RPMI8226 (cell line): Measurements from ENCODE around the gene SARNP.
"Not testable (repeated sequence)": the region's sequence is repeated elsewhere in the genome, so short reads cannot be mapped to it uniquely, and the experiment has no call there.

Experiments used
- DNase-seq: peaks from one replicate; pipeline ENCODE4 v3.0.0-alpha.2; 2015

SARNP gene

GRCh38 chr12:55789171-55789570, 28.4 kb downstream of the SARNP start:
- no peak for DNase-seq

DNA sequence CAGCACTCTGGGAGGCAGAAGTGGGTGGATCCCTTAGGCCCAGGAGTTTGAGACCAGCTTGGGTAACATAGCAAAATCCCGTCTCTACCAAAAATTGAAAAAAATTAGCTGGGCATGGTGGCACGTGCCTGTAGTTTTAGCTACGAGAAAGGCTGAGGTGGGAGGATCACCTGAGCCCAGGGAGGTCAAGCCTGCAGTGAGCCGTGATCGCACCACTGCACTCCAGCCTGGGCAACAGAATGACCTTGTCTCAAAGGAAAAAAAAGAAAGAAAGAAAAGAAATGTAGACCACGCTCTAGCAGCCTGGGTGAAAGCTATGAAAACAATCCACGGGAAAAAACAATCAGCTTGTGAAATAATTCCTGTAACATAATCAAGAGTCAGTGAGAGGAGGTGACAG, 29.0 kb downstream of the SARNP start:
- no peak for DNase-seq

DNA sequence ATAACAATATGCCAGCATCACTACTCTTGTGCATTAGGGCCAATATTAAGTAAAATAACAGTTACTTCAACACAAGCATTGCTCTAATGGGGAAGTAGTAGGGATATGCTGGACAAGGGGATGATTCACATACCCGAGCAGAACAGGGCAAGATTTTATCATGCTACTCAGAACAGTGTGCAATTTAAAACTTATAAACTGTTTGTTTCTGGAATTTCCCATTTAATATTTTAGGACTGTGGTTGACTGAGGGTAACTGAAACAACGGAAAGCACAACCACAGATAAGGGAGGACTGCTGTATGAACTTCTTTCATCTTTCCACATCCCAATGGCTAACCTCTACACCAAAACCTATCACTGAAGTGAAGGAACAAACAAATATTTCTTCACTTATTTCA, 36.8 kb downstream of the SARNP start:
- DNase-seq, result no peak

DNA sequence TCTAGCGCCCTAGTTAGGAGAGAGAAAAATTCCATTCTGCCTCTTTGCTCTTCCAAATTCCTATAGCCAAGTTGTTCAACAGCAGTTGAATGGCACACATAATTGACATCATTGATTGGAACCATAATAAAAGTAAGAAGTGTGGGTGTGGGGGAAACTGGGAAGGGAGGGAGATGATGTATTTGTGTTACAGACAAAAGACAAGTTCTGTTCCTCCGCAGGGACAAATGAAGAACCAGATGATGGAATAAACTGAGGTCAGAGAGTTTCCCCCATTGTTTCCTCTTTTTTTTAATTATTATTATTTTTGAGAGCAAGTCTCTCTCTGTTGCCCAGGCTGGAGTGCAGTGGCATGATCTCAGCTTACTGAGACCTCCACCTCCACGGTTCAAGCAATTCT, 39.7 kb downstream of the SARNP start:
- no peak for DNase-seq

DNA sequence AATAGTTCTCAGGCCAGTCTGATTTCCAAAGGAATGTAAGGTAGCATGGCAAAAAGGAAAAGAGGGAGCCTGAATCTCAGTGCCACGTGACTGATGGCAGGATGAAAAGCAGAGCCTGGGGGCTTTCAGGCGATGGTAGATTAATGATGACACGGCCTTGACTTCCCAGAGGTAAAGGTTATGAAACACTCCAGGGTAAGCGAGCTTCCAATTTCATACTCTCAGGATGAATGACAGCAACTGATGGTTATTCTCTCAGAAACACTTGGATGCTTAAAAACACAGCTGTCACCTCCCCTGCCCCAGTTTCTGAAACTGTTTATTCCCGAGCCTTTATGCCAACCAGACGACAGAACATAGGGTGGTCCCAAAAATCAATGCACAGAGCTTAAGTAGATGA, 45.8 kb downstream of the SARNP start:
- DNase-seq, result no peak

GRCh38 chr12:55767156-55767555, 50.4 kb downstream of the SARNP start:
- DNase-seq, result no peak

- no peak for DNase-seq
These were observed 51.7 kb downstream of the SARNP start for GRCh38 chr12:55765736-55766290.

- no peak for DNase-seq
These were observed 54.9 kb downstream of the SARNP start for GRCh38 chr12:55762646-55763045.

DNA sequence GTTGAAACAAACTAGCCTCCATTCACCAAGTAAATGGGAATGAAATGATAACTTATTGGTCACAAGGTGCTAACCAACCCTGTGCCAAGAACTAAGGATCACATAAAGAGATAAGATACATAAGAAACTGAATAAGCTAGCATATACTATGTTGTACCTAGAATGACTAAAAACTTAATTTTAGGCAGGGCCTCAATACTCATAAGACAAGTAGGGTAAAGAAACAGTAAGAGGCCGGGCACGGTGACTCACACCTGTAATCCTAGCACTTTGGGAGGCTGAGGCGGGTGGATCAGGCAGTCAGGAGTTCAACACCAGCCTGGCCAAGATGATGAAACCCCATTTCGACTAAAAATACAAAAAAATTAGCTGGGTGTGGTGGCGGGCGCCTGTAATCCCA, 56.9 kb downstream of the SARNP start:
- no peak for DNase-seq

- DNase-seq, result not testable (repeated sequence)
These were observed 58.9 kb downstream of the SARNP start for GRCh38 chr12:55758575-55758974.

GRCh38 chr12:55757701-55758100, 59.8 kb downstream of the SARNP start:
- DNase-seq, result no peak

DNA sequence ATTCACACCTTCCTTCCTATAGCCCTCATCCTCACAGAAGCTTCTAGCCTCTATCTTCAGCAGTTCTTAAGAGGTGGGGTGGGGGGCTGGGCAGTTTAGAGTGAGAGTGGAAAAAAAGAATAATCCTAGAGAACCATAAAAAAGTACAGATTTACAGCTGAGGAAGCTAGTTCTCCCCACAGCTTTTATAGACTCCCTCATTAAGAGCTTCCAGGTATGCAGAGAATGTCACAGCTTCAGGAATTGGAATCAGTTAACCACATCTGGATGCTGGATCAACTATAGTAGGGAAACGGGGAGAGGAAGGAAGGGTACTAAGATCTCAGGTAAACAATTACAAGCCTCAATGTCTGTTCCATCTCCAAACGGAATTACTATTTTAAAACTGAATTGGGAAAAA, 62.3 kb downstream of the SARNP start:
- DNase-seq, result no peak

DNA sequence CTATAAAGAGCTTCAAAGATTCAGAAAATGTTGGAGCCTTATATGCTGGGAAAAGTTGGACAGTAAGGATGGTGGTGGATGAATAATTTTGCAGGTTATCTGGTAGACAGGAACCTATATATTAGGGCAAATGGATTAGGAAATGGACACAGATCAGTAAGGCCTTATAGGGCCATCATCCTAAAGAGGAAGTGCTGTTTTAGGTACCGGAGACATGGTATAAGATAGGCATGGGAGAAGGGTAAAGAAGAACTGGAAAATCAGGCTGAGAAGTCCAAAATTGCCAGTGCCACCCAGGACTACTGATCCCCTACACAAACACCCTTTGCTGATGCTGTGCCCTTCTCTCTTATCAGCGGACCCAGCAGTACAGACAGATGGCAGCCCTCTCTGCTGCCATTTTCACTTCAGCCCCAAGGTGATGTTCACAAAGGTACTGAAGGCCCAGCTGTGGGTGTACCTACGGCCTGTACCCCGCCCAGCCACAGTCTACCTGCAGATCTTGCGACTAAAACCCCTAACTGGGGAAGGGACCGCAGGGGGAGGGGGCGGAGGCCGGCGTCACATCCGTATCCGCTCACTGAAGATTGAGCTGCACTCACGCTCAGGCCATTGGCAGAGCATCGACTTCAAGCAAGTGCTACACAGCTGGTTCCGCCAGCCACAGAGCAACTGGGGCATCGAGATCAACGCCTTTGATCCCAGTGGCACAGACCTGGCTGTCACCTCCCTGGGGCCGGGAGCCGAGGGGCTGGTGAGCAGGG, 69.1 kb downstream of the SARNP start:
- no peak for DNase-seq

GRCh38 chr12:55746913-55747231, 70.7 kb downstream of the SARNP start:
- no peak for DNase-seq

- DNase-seq, result no peak
These were observed 71.2 kb downstream of the SARNP start for GRCh38 chr12:55746174-55746912.

GRCh38 chr12:55745361-55746173, 72.0 kb downstream of the SARNP start:
- no peak for DNase-seq

- DNase-seq, result no peak
These were observed 73.0 kb downstream of the SARNP start for GRCh38 chr12:55744340-55745030.

DNA sequence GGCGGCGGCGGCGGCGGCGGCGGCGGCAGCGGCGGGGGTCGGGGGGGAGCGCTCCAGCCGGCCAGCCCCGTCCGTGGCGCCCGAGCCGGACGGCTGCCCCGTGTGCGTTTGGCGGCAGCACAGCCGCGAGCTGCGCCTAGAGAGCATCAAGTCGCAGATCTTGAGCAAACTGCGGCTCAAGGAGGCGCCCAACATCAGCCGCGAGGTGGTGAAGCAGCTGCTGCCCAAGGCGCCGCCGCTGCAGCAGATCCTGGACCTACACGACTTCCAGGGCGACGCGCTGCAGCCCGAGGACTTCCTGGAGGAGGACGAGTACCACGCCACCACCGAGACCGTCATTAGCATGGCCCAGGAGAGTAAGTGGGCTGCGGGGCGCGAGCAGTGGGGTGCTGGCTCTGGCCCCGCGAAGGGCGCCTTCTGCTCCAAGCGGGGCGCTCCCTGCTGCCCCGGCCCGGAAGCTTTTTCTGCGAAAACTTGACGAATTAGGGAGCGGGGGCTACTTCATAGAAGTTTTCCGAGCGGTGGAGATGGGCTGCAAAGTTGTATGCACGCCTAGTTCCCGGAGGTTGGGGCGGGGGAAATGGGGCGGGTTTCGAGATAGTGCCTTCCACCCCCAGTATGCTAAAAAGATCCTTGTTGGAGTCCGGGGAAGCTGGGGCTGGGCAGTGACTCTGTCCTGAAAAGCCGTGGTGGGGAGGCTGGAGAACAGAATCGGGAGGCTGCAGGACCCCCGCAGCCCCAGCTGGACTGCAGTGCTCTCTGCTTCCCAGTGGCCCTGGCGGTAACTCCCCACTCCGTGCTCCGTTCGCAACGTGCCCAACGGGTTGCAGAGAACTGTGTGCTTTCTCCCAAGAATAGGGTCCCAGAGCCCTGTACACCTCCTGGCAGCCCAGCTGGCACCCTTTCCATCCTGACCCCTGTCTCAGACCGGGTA, 73.9 kb downstream of the SARNP start:
- peak; percentile 80 for DNase-seq

- peak; percentile 86 for DNase-seq
These were observed 74.7 kb downstream of the SARNP start, which contains the start of gene GDF11 for GRCh38 chr12:55742719-55743405. Gene GDF11, plus strand, starts transcription at chr12:55743122. Its CDS starts 195 bp downstream, at chr12:55743317.

DNA sequence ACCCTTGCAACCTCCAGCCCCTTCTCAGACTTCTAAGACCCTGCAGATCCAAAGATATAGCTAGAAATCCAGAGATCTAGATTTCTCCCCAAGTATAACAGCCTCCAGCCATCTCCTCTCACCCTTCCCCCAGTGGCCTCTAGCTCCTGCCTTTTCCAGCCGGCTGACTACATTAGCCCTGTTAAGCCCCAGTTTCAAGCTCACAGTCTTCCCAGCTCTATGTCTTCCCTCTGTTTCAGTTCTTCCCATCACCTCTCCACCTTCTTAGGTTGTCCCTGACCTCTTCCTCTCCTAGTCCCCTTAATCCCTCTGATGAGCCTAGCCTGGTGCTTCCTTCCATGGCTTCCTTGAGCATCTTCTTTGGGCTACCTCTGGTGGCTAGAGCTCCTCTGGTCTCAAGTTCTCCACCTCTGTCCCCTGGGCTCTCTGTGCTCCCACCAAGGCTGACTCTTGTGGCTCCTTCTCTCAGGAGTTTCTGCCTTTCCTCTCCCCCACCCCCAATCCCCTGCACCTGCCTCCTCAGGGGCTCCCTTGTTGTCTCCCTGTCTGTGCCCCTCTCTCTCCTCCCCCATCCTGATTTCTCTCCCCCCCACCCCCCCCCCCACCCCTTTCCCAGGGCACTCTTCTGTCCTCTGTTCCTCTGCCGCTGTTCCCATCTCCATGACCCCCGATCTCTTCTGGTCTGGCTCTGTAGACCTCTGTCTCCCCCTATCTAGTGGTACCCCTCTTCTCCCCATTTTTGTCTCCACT, 75.4 kb downstream of the SARNP start:
- DNase-seq, result no peak
